Spinal cord (tissue), 4 donors: ENCODE measurements around the gene GLYATL2. TPM values are rescaled to one million over a fixed set of nuclear protein-coding genes. Genes with fewer than 3 reads are reported as not detected.

ENCODE experiments used
- polyA plus RNA-seq, 2 donors: library from polyadenylated mRNA; unstranded; fragments of 120-200 nt; gene quantifications; one replicate each; pipeline ENCODE4 v1.2.1, GENCODE V29; 2013; ENCODE audit not compliant: insufficient read length in 2 of 2
- total RNA-seq, 2 donors: library from RNA; depleted of rRNA in 1 of 2; stranded (reverse); fragments of 120-200 nt in 1 of 2; fragments of >200 nt in 1 of 2; gene quantifications; one replicate each; pipeline versions ENCODE4 v1.2.3 to v1.2.4, GENCODE V29; 2013 to 2014

The GLYATL2 gene
- total and polyA plus RNA-seq, 4 donors, result 1.9 to 4.9 (median 2.8) TPM

Other genes with a start within 250 kb of the GLYATL2 start
- 10 to 100 TPM in 1 of 2 donors, 1 to 10 TPM in 1; 1.8 to 11.9 TPM for gene CNTF, start 222.0 kb downstream of the GLYATL2 start, total RNA-seq
- gene CNTF, start 222.0 kb downstream of the GLYATL2 start, polyA plus RNA-seq, result 1 to 10 TPM in 1 of 2 donors, under 1 TPM in 1; 0.98 to 1.4 TPM
- under 1 TPM in 1 of 2 donors, not detected in 1; 0.10 TPM for gene GLYAT, start 112.8 kb downstream of the GLYATL2 start, total RNA-seq
- gene GLYAT, start 112.8 kb downstream of the GLYATL2 start, polyA plus RNA-seq, result under 1 TPM; 0.59 TPM
- 1 to 10 TPM; 1.4 to 3.6 TPM for gene GLYATL1, start 94.8 kb upstream of the GLYATL2 start, total RNA-seq
- 1 to 10 TPM; 5.7 to 6.1 TPM for gene GLYATL1, start 94.8 kb upstream of the GLYATL2 start, polyA plus RNA-seq
- not detected for gene GLYATL1B, start 241.6 kb upstream of the GLYATL2 start, total RNA-seq
- not detected for gene GLYATL1B, start 241.6 kb upstream of the GLYATL2 start, polyA plus RNA-seq